Tibial artery (tissue), 4 donors: ENCODE results near the gene CPE.

ENCODE experiments used
- DNase-seq, 2 donors: peaks; one replicate each; pipeline ENCODE4 v3.0.0-alpha.2; 2019
- H3K27ac ChIP-seq, 2 donors: fragments of 200-600 bp; sonication (generic) in 1 of 2; 1 replicate in 1 of 2; 2 replicates in 1 of 2; pipeline ENCODE4 v1.5.1; 2018 to 2019; ENCODE audit warnings: mild to moderate bottlenecking in 1 of 2
- H3K27me3 ChIP-seq, 2 donors: fragments of 200-600 bp; sonication (generic) in 1 of 2; one replicate each; pipeline versions ENCODE4 v1.5.1 to v1.6.0; 2016 to 2019
- H3K36me3 ChIP-seq, 3 donors: fragments of 200-600 bp; sonication (generic) in 2 of 3; one replicate each; pipeline ENCODE4 v1.5.1; 2016 to 2019; ENCODE audit warnings: mild to moderate bottlenecking in 2 of 3
- H3K4me1 ChIP-seq, 4 donors: fragments of 200-600 bp; sonication (generic) in 2 of 4; 1 replicate in 3 of 4; 2 replicates in 1 of 4; pipeline ENCODE4 v1.5.1; 2016 to 2019
- H3K4me3 ChIP-seq, 2 donors: fragments of 200-600 bp; sonication (generic) in 1 of 2; 1 replicate in 1 of 2; 2 replicates in 1 of 2; pipeline ENCODE4 v1.5.1; 2018 to 2019; ENCODE audit warnings: mild to moderate bottlenecking in 2 of 2
- H3K9me3 ChIP-seq, 3 donors: fragments of 200-600 bp; sonication (generic) in 1 of 3; one replicate each; pipeline ENCODE4 v1.5.1; 2016 to 2019
- CTCF ChIP-seq, 2 experiments: fragments of 200-600 bp in 1 of 2; fragments of 450-650 bp in 1 of 2; IDR thresholded peaks; one replicate each; pipeline ENCODE4 v1.5.1; 2017 to 2019; ENCODE audit warnings: antibody characterized with exemption in 2 of 2, mild to moderate bottlenecking in 1 of 2, moderate library complexity in 1 of 2
- intact Hi-C: fragments of 100-400 bp; cut with DNase I; formaldehyde crosslinking; loops from one replicate; pipeline ENCODE4 v1.15.0; 2023; ENCODE audit warnings: low total_unique reads

Gene CPE

GRCh38 chr4:165537028-165537648 is 158.3 kb downstream of the CPE start:
- H3K4me3 ChIP-seq: no peak overlapping the region
- no peaks in the 10 kb centered on the region for H3K9me3 ChIP-seq
- H3K27me3 ChIP-seq: no peaks in the 10 kb centered on the region
- H3K4me1 ChIP-seq: no peaks in the 10 kb centered on the region
- TF ChIP-seq CTCF (IDR thresholded peaks at IDR 0.05): peak; percentile 63 to 76
- intact Hi-C loops: loop anchor here (5.0 kb wide), 1 partner anchor 555 kb away; no protein-coding TSS in a partner anchor
- H3K36me3 ChIP-seq: no peaks in the 10 kb centered on the region
- H3K27ac ChIP-seq: no peak overlapping the region
- no peak for DNase-seq

GRCh38 chr4:165539801-165540200 is 161.0 kb downstream of the CPE start:
- intact Hi-C loops: loop anchor here (5.0 kb wide), 1 partner anchor 552 kb away; no protein-coding TSS in a partner anchor
- Histone ChIP-seq H3K9me3 (no peaks in the 10 kb centered on the region), H3K4me3 (no peak overlapping the region), H3K4me1 (no peaks in the 10 kb centered on the region), H3K27ac (no peak overlapping the region), H3K36me3 (no peaks in the 10 kb centered on the region), H3K27me3 (no peaks in the 10 kb centered on the region)
- no peak for TF ChIP-seq CTCF (IDR thresholded peaks at IDR 0.05)
- DNase-seq: no peak

- Histone ChIP-seq H3K9me3 (no peaks in the 10 kb centered on the region), H3K27me3 (no peaks in the 10 kb centered on the region), H3K36me3 (no peaks in the 10 kb centered on the region), H3K27ac (no peak overlapping the region), H3K4me3 (no peak overlapping the region), H3K4me1 (no peaks in the 10 kb centered on the region)
- intact Hi-C loops: no loop called here
- no peak for TF ChIP-seq CTCF (IDR thresholded peaks at IDR 0.05)
- no peak for DNase-seq
These were observed 161.5 kb downstream of the CPE start for GRCh38 chr4:165540206-165540830.

- intact Hi-C loops: no loop called here
- H3K4me1 ChIP-seq: no peaks in the 10 kb centered on the region
- H3K4me3 ChIP-seq: no peak overlapping the region
- no peaks in the 10 kb centered on the region for H3K9me3 ChIP-seq
- DNase-seq: no peak
- no peaks in the 10 kb centered on the region for H3K27me3 ChIP-seq
- H3K36me3 ChIP-seq: no peaks in the 10 kb centered on the region
- H3K27ac ChIP-seq: no peak overlapping the region
- no peak for TF ChIP-seq CTCF (IDR thresholded peaks at IDR 0.05)
These were observed 163.1 kb downstream of the CPE start for GRCh38 chr4:165541851-165542459.

- H3K27ac ChIP-seq: no peak overlapping the region
- no peaks in the 10 kb centered on the region for H3K27me3 ChIP-seq
- DNase-seq: no peak
- no peak overlapping the region for H3K4me3 ChIP-seq
- H3K36me3 ChIP-seq: no peaks in the 10 kb centered on the region
- TF ChIP-seq CTCF (IDR thresholded peaks at IDR 0.05): no peak
- intact Hi-C loops: no loop called here
- H3K9me3 ChIP-seq: no peaks in the 10 kb centered on the region
- no peaks in the 10 kb centered on the region for H3K4me1 ChIP-seq
These were observed 163.7 kb downstream of the CPE start for GRCh38 chr4:165542476-165542875.
